ENCODE measurements around the gene SYT8. TPM values are rescaled to one million over a fixed set of nuclear protein-coding genes. Genes with fewer than 3 reads are reported as not detected.

SYT8 gene
- total and polyA plus RNA-seq, 3 experiments from 2014 or later, result not detected

DNA sequence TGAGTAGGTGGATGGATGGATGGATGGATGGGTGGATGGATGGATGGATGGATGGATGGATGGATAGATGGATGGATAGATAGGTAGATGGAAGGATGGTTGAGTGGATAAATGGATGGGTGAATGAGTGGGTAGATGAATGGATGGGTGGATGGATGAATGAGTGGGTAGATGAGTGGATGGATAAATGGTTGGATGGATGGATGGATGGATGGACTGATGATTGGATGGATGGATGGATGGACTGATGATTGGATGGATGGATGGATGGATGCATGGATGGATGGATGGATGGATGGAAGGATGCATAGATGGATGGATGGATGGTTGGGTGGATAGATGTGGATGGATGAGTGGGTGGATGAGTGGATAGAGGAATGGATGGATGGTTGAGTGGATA is 13.2 kb upstream of the SYT8 start:
- Histone ChIP-seq H3K9me3 (ENCODE audit: low read length) (no peaks in the 10 kb centered on the region), H3K4me3 (ENCODE audit: low read length) (no peak overlapping the region), H3K36me3 (ENCODE audit: insufficient read depth, low read length) (no peaks in the 10 kb centered on the region), H3K4me1 (ENCODE audit: insufficient read depth, low read length) (no peaks in the 10 kb centered on the region), H3K27me3 (ENCODE audit: insufficient read depth, low read length, poor library complexity, severe bottlenecking) (no peaks in the 10 kb centered on the region), H3K27ac (ENCODE audit: low read depth, low read length) (no peak overlapping the region)
- no peak overlapping the region for H3K4me3 Mint-ChIP-seq
- peaks cover 0 to 12% (median 0%) of the 10 kb centered on the region in 3 donors for H3K36me3 Mint-ChIP-seq
- ChIA-PET POLR2A (no interaction called here), CTCF (interaction anchor here (1.1 to 1.6 kb wide), 3 partner anchors 11 to 128 kb away, joined by 3 to 10 read pairs (median 7); no protein-coding TSS in a partner anchor)
- H3K9me3 Mint-ChIP-seq, result peaks cover 0 to 10% (median 3%) of the 10 kb centered on the region in 5 donors
- H3K27ac Mint-ChIP-seq, result no peak overlapping the region
- H3K27me3 Mint-ChIP-seq, result peaks cover 0 to 1% of the 10 kb centered on the region in 2 donors
- H3K4me1 Mint-ChIP-seq, result no peaks in the 10 kb centered on the region
- DNase-seq, result no peak

DNA sequence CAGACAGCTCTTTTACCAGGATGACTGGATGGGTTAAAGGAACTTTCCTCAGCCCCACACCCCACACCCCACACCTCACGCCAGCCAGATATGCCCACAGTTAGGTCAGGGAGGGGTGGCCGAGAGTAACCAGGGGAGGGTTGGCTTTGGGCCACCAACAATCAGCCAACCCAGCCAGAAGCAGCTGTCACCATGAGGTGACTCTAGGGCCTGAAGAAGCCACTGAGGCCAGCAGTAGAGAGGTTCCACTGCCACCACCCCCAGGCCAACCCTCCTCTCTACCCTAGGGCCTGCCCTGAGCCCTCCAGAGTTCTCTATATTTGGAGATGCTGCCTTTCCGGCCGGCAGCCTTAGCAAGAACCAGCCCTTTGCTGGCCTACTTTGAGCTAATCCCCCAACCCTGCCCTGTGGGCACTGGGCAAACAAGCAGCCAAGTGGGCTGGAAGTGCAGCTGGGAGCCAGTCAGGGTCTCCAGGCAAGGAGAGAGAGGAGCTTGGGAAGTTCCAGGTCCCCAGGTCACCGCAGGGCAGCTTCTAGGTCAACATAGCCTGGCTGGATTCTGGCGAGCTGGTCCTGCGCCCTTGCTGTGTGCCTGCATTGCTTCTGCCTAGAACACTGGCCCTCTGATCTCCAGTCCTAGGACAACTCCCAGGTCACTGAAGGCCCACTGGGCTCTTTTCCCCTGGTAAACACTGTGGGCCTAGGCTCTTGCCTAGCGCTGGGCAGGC is 12.0 kb upstream of the SYT8 start:
- Histone ChIP-seq H3K4me3 (ENCODE audit: low read length) (no peak overlapping the region), H3K36me3 (ENCODE audit: insufficient read depth, low read length) (no peaks in the 10 kb centered on the region), H3K9me3 (ENCODE audit: low read length) (no peaks in the 10 kb centered on the region), H3K4me1 (ENCODE audit: insufficient read depth, low read length) (no peaks in the 10 kb centered on the region), H3K27ac (ENCODE audit: low read depth, low read length) (no peak overlapping the region), H3K27me3 (ENCODE audit: insufficient read depth, low read length, poor library complexity, severe bottlenecking) (no peaks in the 10 kb centered on the region)
- Mint-ChIP-seq H3K27me3 (peaks cover 4 to 5% of the 10 kb centered on the region in 2 donors), H3K4me3 (no peak overlapping the region), H3K9me3 (peaks cover 0 to 5% (median 2%) of the 10 kb centered on the region in 5 donors), H3K4me1 (no peaks in the 10 kb centered on the region), H3K36me3 (peaks cover 0 to 7% (median 0%) of the 10 kb centered on the region in 3 donors), H3K27ac (no peak overlapping the region)
- DNase-seq, result peak in 1 of 5 donors; percentile 16
- ChIA-PET CTCF (interaction anchor here (0.8 to 1.6 kb wide), 3 partner anchors 10 to 130 kb away, joined by 3 to 10 read pairs (median 3); no protein-coding TSS in a partner anchor), POLR2A (no interaction called here)

- ChIA-PET POLR2A (no interaction called here), CTCF (interaction anchor here (0.6 kb wide), 1 partner anchor 130 kb away, joined by 3 read pairs; no protein-coding TSS in a partner anchor)
- no peaks in the 10 kb centered on the region for H3K4me1 ChIP-seq (ENCODE audit: insufficient read depth, low read length)
- H3K27me3 ChIP-seq (ENCODE audit: insufficient read depth, low read length, poor library complexity, severe bottlenecking), result no peaks in the 10 kb centered on the region
- H3K4me3 Mint-ChIP-seq, result no peak overlapping the region
- no peak overlapping the region for H3K4me3 ChIP-seq (ENCODE audit: low read length)
- no peak for DNase-seq
- H3K27ac Mint-ChIP-seq, result peak overlapping the region in 1 of 8 donors; percentile 61
- H3K36me3 ChIP-seq (ENCODE audit: insufficient read depth, low read length), result no peaks in the 10 kb centered on the region
- H3K9me3 ChIP-seq (ENCODE audit: low read length), result no peaks in the 10 kb centered on the region
- H3K4me1 Mint-ChIP-seq, result no peaks in the 10 kb centered on the region
- H3K36me3 Mint-ChIP-seq, result peaks cover 0 to 4% (median 0%) of the 10 kb centered on the region in 3 donors
- H3K27me3 Mint-ChIP-seq, result peaks cover 5 to 7% of the 10 kb centered on the region in 2 donors
- H3K9me3 Mint-ChIP-seq, result peaks cover 0 to 5% (median 0%) of the 10 kb centered on the region in 5 donors
- no peak overlapping the region for H3K27ac ChIP-seq (ENCODE audit: low read depth, low read length)
Measured at GRCh38 chr11:1823376-1824220, 11.2 kb upstream of the SYT8 start.

DNA sequence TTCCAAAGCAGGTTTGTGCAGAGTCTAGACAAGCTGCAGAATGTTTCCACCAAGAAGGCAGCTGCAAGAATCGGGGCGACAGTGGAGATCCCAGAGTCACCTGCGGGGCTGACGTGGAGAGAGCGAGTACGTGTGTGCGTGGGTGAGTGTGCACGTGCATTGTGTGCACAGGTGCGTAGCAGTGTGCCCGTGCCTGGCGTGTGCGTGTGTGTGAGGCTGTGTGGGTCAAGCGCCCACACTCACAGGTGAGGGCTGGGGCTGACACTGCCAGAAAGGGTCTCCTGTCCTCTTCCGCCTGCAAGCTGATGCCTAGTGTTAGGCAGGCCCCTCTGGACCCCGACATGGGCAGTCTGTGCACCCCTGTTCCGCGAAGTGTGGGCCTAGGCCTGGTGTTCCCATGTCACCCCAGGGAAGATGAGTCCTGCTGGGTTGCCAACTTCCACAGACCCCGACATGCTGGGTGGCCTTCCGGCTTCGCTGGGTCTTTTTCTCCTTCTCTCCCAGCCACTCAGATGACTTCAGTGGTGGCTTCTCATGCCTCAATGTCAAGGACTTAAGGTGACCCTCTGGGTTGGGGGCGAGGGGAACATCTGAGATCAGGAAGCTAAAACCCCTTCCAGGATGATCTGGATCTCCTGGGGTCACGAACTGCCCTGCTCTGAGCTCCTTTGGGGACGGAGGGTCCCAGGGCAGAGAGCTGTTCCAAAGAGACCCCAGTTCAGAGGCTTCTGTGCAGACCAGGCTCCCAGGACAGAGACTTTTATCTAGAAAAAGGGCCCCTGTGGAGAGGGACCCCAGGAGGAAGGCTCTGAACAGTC is 10.4 kb upstream of the SYT8 start:
- ChIA-PET POLR2A (no interaction called here), CTCF (interaction anchor here (0.6 to 1.2 kb wide), 2 partner anchors 130 to 131 kb away, joined by 3 read pairs; no protein-coding TSS in a partner anchor)
- no peaks in the 10 kb centered on the region for H3K36me3 ChIP-seq (ENCODE audit: insufficient read depth, low read length)
- H3K9me3 Mint-ChIP-seq, result peaks cover 0 to 3% (median 0%) of the 10 kb centered on the region in 5 donors
- H3K27ac ChIP-seq (ENCODE audit: low read depth, low read length), result no peak overlapping the region
- H3K4me3 Mint-ChIP-seq, result no peak overlapping the region
- H3K36me3 Mint-ChIP-seq, result peaks cover 0 to 4% (median 0%) of the 10 kb centered on the region in 3 donors
- H3K9me3 ChIP-seq (ENCODE audit: low read length), result no peaks in the 10 kb centered on the region
- no peaks in the 10 kb centered on the region for H3K4me1 Mint-ChIP-seq
- no peak for DNase-seq
- H3K27me3 Mint-ChIP-seq, result peaks cover 7 to 9% of the 10 kb centered on the region in 2 donors
- H3K27ac Mint-ChIP-seq, result peak overlapping the region in 1 of 8 donors; percentile 61
- H3K4me3 ChIP-seq (ENCODE audit: low read length), result no peak overlapping the region
- no peaks in the 10 kb centered on the region for H3K4me1 ChIP-seq (ENCODE audit: insufficient read depth, low read length)
- no peaks in the 10 kb centered on the region for H3K27me3 ChIP-seq (ENCODE audit: insufficient read depth, low read length, poor library complexity, severe bottlenecking)

DNA sequence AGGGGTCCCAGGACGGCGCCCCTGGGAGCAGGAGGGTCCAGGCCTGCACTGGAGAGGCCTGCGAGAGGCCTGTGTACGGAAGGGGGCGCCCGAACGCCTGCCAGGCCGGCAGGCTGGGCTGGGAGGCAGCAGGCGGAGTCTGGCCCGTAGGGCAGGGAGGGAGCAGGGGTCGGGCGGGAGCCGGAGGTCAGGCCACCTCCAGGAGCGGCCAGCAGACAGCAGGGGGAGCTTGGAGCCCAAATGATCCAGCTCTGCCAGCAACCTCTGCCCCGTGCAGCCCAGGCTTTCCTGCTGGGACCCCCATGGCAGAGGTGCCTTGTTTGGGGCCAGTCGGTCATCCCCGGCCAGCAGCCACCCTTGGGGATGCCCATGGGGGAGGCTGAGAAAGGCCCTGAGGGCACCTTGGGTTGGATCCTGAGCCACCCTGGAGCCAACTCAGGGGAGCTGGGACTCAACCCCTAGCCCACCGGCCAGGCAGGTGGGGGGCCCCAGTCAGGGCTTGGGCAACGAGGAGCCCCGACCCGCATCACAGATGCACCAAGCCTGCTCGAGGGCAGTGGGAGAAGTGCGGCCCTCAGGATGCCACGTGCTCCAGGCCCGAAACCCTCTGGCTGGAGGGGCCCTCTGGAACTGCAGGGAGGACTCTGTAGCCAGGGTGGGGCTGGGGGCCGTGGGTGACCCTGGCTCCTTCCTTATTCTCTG is 9.6 kb upstream of the SYT8 start:
- ChIA-PET CTCF (interaction anchor here (1.2 kb wide), 1 partner anchor 132 kb away, joined by 3 read pairs; no protein-coding TSS in a partner anchor), POLR2A (no interaction called here)
- no peaks in the 10 kb centered on the region for H3K4me1 Mint-ChIP-seq
- H3K27me3 ChIP-seq (ENCODE audit: insufficient read depth, low read length, poor library complexity, severe bottlenecking), result no peaks in the 10 kb centered on the region
- no peak overlapping the region for H3K4me3 ChIP-seq (ENCODE audit: low read length)
- no peaks in the 10 kb centered on the region for H3K9me3 Mint-ChIP-seq
- H3K9me3 ChIP-seq (ENCODE audit: low read length), result no peaks in the 10 kb centered on the region
- peaks cover 0 to 2% (median 0%) of the 10 kb centered on the region in 3 donors for H3K36me3 Mint-ChIP-seq
- H3K36me3 ChIP-seq (ENCODE audit: insufficient read depth, low read length), result no peaks in the 10 kb centered on the region
- H3K4me3 Mint-ChIP-seq, result no peak overlapping the region
- DNase-seq, result no peak
- H3K27ac ChIP-seq (ENCODE audit: low read depth, low read length), result no peak overlapping the region
- no peaks in the 10 kb centered on the region for H3K4me1 ChIP-seq (ENCODE audit: insufficient read depth, low read length)
- no peak overlapping the region for H3K27ac Mint-ChIP-seq
- peaks cover 7 to 9% of the 10 kb centered on the region in 2 donors for H3K27me3 Mint-ChIP-seq

- H3K9me3 ChIP-seq (ENCODE audit: low read length), result no peaks in the 10 kb centered on the region
- peaks cover 8 to 9% of the 10 kb centered on the region in 2 donors for H3K27me3 Mint-ChIP-seq
- H3K36me3 Mint-ChIP-seq, result no peaks in the 10 kb centered on the region
- no peak overlapping the region for H3K27ac ChIP-seq (ENCODE audit: low read depth, low read length)
- H3K27ac Mint-ChIP-seq, result no peak overlapping the region
- no peaks in the 10 kb centered on the region for H3K27me3 ChIP-seq (ENCODE audit: insufficient read depth, low read length, poor library complexity, severe bottlenecking)
- H3K36me3 ChIP-seq (ENCODE audit: insufficient read depth, low read length), result no peaks in the 10 kb centered on the region
- H3K4me3 ChIP-seq (ENCODE audit: low read length), result no peak overlapping the region
- ChIA-PET POLR2A (no interaction called here), CTCF (interaction anchor here (1.1 to 1.2 kb wide), 2 partner anchors 132 kb away, joined by 3 to 5 read pairs; no protein-coding TSS in a partner anchor)
- H3K4me1 ChIP-seq (ENCODE audit: insufficient read depth, low read length), result no peaks in the 10 kb centered on the region
- no peaks in the 10 kb centered on the region for H3K9me3 Mint-ChIP-seq
- H3K4me1 Mint-ChIP-seq, result no peaks in the 10 kb centered on the region
- no peak for DNase-seq
- no peak overlapping the region for H3K4me3 Mint-ChIP-seq
Measured at GRCh38 chr11:1825785-1826451, 8.9 kb upstream of the SYT8 start.

DNA sequence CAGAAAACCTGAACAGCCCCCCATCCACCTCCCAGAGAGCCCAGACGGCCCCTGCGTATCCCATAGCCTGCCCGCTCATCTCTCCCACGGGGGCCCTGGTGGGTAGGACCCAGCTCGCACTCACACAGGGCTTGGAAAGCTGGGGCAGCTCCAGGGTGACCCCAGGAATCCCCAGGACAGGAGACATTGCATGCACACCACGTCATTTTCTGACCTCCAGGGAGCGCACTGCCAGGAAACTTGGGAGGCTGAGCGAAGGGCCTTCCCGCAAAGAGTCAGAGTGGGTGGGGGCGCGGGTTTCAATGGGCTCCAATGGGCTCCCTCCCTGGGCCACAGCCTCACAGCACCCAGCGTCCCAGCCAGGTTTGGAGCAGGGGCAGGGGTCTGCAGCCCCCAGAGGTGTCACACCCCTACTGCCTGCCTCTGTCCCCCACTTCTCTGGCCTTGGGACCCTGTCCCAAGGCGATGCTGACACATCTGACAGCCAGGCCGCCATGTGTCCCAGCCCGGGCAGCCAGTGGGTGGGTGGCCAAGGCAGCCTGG is 8.2 kb upstream of the SYT8 start:
- Histone ChIP-seq H3K27ac (ENCODE audit: low read depth, low read length) (no peak overlapping the region), H3K9me3 (ENCODE audit: low read length) (no peaks in the 10 kb centered on the region), H3K4me1 (ENCODE audit: insufficient read depth, low read length) (no peaks in the 10 kb centered on the region), H3K36me3 (ENCODE audit: insufficient read depth, low read length) (no peaks in the 10 kb centered on the region), H3K4me3 (ENCODE audit: low read length) (no peak overlapping the region), H3K27me3 (ENCODE audit: insufficient read depth, low read length, poor library complexity, severe bottlenecking) (no peaks in the 10 kb centered on the region)
- Mint-ChIP-seq H3K9me3 (no peaks in the 10 kb centered on the region), H3K36me3 (no peaks in the 10 kb centered on the region), H3K4me3 (no peak overlapping the region), H3K27ac (no peak overlapping the region), H3K27me3 (peaks cover 8 to 9% of the 10 kb centered on the region in 2 donors), H3K4me1 (no peaks in the 10 kb centered on the region)
- no peak for DNase-seq
- POLR2A ChIA-PET, result no interaction called here
- CTCF ChIA-PET, result interaction anchor here (1.1 kb wide), 1 partner anchor 133 kb away, joined by 5 read pairs; no protein-coding TSS in a partner anchor
